Common myeloid progenitor, CD34-positive (primary cell): Measurements from ENCODE around the gene NEDD4L.

Experiments used
- CTCF ChIA-PET: fragments of 350-600 bp; sonication (Branson Sonifier 250); formaldehyde crosslinking; loops from one replicate; lab custom pipeline; 2021; ENCODE audit warnings: antibody characterized with exemption; lab: Charles Lee
- POLR2A ChIA-PET: fragments of 350-600 bp; sonication (Branson Sonifier 250); formaldehyde crosslinking; loops from one replicate; lab custom pipeline; 2021; ENCODE audit warnings: antibody characterized with exemption; lab: Charles Lee
- DNase-seq, 3 donors: peaks; one replicate each; pipeline versions ENCODE4 v3.0.0 to v3.0.0-alpha.2; 2013
- H3K27ac ChIP-seq, 2 experiments: 1 replicate in 1 of 2; 2 replicates in 1 of 2; pipeline ENCODE4 v1.7.0; 2013; ENCODE audit warnings: inconsistent platforms in 2 of 2, low read length in 2 of 2, mild to moderate bottlenecking in 2 of 2, low read depth in 1 of 2, moderate library complexity in 1 of 2; ENCODE audit not compliant: severe bottlenecking in 2 of 2, insufficient read depth in 1 of 2, poor library complexity in 1 of 2
- H3K27me3 ChIP-seq, 5 experiments: replicated peaks in 2 of 5; 1 replicate in 3 of 5; 2 replicates in 2 of 5; pipeline versions ENCODE4 v1.6.1 to v1.7.0; 2013; ENCODE audit warnings: low read length in 4 of 5, mild to moderate bottlenecking in 2 of 5, moderate library complexity in 2 of 5, inconsistent platforms in 1 of 5; ENCODE audit not compliant: insufficient read depth in 5 of 5, control insufficient read depth in 4 of 5
- H3K36me3 ChIP-seq, 4 experiments: 1 replicate in 2 of 4; 2 replicates in 2 of 4; pipeline versions ENCODE4 v1.6.1 to v1.7.0; 2013; ENCODE audit warnings: low read length in 3 of 4, control low read depth in 1 of 4, mild to moderate bottlenecking in 1 of 4; ENCODE audit not compliant: control insufficient read depth in 4 of 4, insufficient read depth in 4 of 4
- H3K4me1 ChIP-seq, 4 experiments: 1 replicate in 3 of 4; 2 replicates in 1 of 4; pipeline versions ENCODE4 v1.6.1 to v1.7.1; 2013; ENCODE audit warnings: low read length in 3 of 4, mild to moderate bottlenecking in 3 of 4, control low read depth in 1 of 4, inconsistent platforms in 1 of 4, moderate library complexity in 1 of 4; ENCODE audit not compliant: control insufficient read depth in 4 of 4, insufficient read depth in 4 of 4; ENCODE audit errors: control extremely low read depth in 1 of 4
- H3K4me3 ChIP-seq, 7 experiments: 1 replicate in 4 of 7; 2 replicates in 3 of 7; pipeline versions ENCODE4 v1.5.1 to v1.7.0; 2013; ENCODE audit warnings: mild to moderate bottlenecking in 7 of 7, low read length in 6 of 7, moderate library complexity in 6 of 7, inconsistent platforms in 2 of 7, low read depth in 2 of 7, control low read depth in 1 of 7; ENCODE audit not compliant: insufficient read depth in 4 of 7, control insufficient read depth in 1 of 7; ENCODE audit errors: extremely low read depth in 1 of 7
- H3K9me3 ChIP-seq, 5 experiments: 1 replicate in 4 of 5; 2 replicates in 1 of 5; pipeline versions ENCODE4 v1.6.1 to v1.7.1; 2013; ENCODE audit warnings: low read length in 4 of 5, mild to moderate bottlenecking in 2 of 5, inconsistent platforms in 1 of 5, low read depth in 1 of 5, moderate library complexity in 1 of 5; ENCODE audit not compliant: control insufficient read depth in 4 of 5, insufficient read depth in 2 of 5; ENCODE audit errors: control extremely low read depth in 1 of 5
- WGBS: methylation state at CpG from one replicate; pipeline ENCODE4 v1.1.5; 2013; ENCODE audit not compliant: insufficient coverage; 5-methylcytosine and 5-hydroxymethylcytosine counted together

NEDD4L gene

DNA sequence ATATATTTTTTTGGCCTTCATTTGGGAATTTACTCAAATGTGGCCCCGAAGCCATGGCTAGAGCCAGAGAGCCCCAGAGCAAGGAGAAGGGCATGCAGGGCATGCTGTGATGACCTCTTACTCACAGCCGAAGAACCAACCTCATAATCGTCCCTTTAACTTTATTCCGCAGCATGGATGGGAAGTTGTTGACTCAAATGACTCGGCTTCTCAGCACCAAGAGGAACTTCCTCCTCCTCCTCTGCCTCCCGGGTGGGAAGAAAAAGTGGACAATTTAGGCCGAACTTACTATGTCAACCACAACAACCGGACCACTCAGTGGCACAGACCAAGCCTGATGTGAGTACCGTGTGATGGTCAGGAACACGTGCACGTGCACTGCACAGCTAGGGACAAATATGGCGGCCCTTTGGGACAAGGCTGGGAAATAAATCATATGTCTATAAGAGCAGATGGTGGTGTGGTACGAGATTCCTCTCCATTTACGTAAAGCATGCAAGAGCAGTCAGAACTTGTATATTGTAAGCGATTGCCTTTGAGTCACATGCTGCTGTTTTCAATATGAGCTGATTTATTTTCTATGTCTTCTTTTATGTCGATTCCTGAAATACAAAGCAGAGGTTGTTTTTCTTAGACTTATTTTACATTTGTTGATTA, 280.9 kb downstream of the NEDD4L start:
- POLR2A ChIA-PET: no interaction called here
- CTCF ChIA-PET: interaction anchor here (1.1 to 1.4 kb wide), 2 partner anchors 18 to 30 kb away, joined by 3 read pairs; no protein-coding TSS in a partner anchor
- H3K27me3 ChIP-seq: no peaks in the 10 kb centered on the region
- H3K36me3 ChIP-seq: no peaks in the 10 kb centered on the region
- H3K9me3 ChIP-seq: no peaks in the 10 kb centered on the region
- no peak for DNase-seq
- WGBS: 93% methylated on average over 14 of the region's 16 CpGs
- no peaks in the 10 kb centered on the region for H3K4me1 ChIP-seq
- H3K4me3 ChIP-seq: no peak overlapping the region
- no peak overlapping the region for H3K27ac ChIP-seq

DNA sequence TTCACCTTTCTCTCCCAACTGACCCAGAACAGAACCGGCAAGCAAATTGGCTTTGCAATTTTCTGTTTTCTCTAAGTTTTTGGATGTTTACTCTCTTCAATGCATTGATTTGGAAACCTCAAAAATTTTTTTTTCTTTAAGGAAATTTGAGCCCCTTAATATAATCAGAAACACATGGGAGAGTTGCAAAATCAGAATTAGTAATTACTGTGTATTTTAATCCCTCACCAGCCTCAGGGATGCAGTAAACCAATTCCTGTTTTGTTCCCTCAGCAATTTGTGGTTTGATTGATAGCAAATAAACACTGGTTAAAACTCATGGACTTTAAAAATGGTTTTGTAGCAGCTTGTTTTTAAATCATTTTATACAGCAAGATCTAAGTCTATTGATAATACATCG, 281.5 kb downstream of the NEDD4L start:
- no peak for DNase-seq
- H3K27ac ChIP-seq: no peak overlapping the region
- H3K36me3 ChIP-seq: no peaks in the 10 kb centered on the region
- no CpG with 5 or more reads among the region's 2 CpGs for WGBS
- no peaks in the 10 kb centered on the region for H3K9me3 ChIP-seq
- ChIA-PET CTCF (interaction anchor here (1.1 to 1.4 kb wide), 2 partner anchors 19 to 30 kb away, joined by 3 read pairs; no protein-coding TSS in a partner anchor), POLR2A (no interaction called here)
- no peaks in the 10 kb centered on the region for H3K4me1 ChIP-seq
- H3K4me3 ChIP-seq: no peak overlapping the region
- no peaks in the 10 kb centered on the region for H3K27me3 ChIP-seq

DNA sequence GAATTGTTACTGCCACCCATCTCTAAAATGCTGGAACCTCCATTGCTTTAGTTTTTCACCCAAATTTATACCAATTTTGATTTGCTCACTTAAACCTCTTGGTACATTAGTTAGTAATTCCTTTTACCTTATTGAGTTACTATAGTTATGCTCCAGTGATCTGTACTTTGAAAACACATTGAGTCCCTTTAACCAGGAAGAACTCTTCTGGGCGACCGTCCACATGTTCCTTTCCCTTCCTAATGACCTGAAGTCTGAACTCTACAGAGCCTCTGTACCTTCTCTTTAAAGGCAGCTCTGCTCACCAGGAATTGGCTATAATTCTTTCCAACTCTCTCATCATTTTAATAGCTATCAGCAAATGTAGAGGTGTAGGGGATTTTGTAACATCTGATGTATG, 290.0 kb downstream of the NEDD4L start:
- POLR2A ChIA-PET: no interaction called here
- Histone ChIP-seq H3K4me3 (no peak overlapping the region), H3K9me3 (no peaks in the 10 kb centered on the region), H3K4me1 (no peaks in the 10 kb centered on the region), H3K27me3 (no peaks in the 10 kb centered on the region), H3K36me3 (no peaks in the 10 kb centered on the region), H3K27ac (no peak overlapping the region)
- DNase-seq: no peak
- CTCF ChIA-PET: no interaction called here
- WGBS: 94% methylated on average over 2 of the region's 2 CpGs

DNA sequence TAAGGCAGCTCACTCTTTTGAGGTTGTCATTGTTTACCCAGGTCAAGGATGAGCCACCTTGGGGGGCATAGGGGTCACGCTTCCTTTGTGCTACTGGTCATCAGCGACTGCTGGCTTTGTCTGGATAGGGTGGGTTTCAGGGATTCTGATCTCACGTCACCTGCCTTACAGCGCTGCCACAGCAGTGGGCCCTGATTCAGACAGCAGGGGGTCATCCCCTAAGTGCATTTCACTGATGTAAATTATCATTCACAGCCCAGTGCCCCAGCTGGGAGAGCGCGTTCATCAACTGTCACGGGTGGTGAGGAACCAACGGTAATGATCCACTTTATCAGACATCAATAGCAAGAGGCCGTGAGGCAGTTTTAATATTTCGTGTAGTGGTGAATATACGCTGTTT, 291.2 kb downstream of the NEDD4L start:
- H3K27me3 ChIP-seq: no peaks in the 10 kb centered on the region
- no peak overlapping the region for H3K4me3 ChIP-seq
- ChIA-PET CTCF (no interaction called here), POLR2A (interaction anchor here (0.6 kb wide), 1 partner anchor 20 kb away, joined by 3 read pairs; no protein-coding TSS in a partner anchor)
- no peaks in the 10 kb centered on the region for H3K4me1 ChIP-seq
- WGBS: 97% methylated on average over 7 of the region's 11 CpGs
- no peaks in the 10 kb centered on the region for H3K36me3 ChIP-seq
- H3K9me3 ChIP-seq: no peaks in the 10 kb centered on the region
- DNase-seq: no peak
- H3K27ac ChIP-seq: no peak overlapping the region

DNA sequence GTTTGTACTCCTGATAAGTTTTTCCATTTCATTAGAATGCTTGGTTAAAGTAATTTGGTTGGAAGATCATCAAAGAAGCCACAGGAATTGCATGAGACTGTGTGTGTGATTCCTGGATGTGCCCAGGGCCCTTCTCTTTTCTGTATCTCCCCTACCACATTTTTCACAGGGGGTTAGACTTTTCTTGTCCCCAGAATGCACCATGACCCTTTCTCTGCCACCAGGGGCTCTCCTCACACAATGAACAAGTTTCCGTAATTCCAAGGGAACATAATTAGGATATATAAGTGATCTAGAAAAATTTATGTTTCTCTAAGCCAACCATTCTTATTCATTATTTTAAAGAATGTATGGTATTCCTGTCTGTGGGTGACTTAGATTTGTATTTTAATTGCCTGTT, 291.8 kb downstream of the NEDD4L start:
- no peaks in the 10 kb centered on the region for H3K9me3 ChIP-seq
- H3K36me3 ChIP-seq: no peaks in the 10 kb centered on the region
- no CpG with 5 or more reads among the region's 1 CpG for WGBS
- POLR2A ChIA-PET: interaction anchor here (0.6 kb wide), 1 partner anchor 20 kb away, joined by 3 read pairs; no protein-coding TSS in a partner anchor
- CTCF ChIA-PET: no interaction called here
- no peak overlapping the region for H3K4me3 ChIP-seq
- H3K4me1 ChIP-seq: no peaks in the 10 kb centered on the region
- H3K27ac ChIP-seq: no peak overlapping the region
- DNase-seq: no peak
- no peaks in the 10 kb centered on the region for H3K27me3 ChIP-seq

DNA sequence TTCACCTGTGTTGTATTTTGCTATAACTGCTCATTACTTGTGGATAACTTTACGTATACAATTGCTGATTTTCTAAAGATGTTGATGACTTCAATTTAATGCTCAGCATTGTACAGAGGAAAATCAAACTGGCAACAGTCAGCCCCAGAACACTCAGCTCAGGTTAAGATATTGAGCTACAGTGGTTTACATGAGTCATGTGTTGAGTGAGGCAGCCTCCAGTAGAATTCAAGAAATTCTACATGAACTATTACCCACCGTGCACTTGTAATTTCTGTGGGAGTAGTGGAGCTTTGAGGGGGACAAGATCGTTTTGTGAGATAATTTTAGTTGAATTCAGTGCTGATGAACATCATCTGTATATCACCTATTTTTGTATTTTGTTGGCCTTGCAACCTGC, 292.6 kb downstream of the NEDD4L start:
- no peak overlapping the region for H3K27ac ChIP-seq
- no peak overlapping the region for H3K4me3 ChIP-seq
- WGBS: no CpG with 5 or more reads among the region's 3 CpGs
- no peaks in the 10 kb centered on the region for H3K36me3 ChIP-seq
- no peak for DNase-seq
- no peaks in the 10 kb centered on the region for H3K9me3 ChIP-seq
- H3K4me1 ChIP-seq: no peaks in the 10 kb centered on the region
- ChIA-PET POLR2A (no interaction called here), CTCF (no interaction called here)
- no peaks in the 10 kb centered on the region for H3K27me3 ChIP-seq

DNA sequence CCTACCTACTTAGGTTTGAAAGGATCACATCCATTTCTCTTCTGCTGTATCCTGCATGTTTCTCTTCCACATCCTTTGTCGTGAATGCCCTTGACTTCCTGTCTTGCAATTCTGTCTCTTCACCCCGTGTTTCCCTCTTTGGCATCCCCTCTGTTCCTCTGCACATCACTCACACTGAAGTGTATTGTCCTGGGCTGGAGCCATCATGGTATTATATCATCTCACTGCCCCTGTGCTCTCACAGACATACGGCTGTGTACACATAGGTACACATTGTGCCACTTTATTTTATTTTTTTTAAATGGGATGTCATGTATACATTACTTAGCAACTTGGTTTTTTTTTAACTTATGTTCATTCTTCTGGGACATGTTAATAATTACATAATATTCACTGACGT, 293.3 kb downstream of the NEDD4L start:
- H3K9me3 ChIP-seq: no peaks in the 10 kb centered on the region
- H3K27ac ChIP-seq: no peak overlapping the region
- ChIA-PET CTCF (no interaction called here), POLR2A (no interaction called here)
- H3K27me3 ChIP-seq: no peaks in the 10 kb centered on the region
- WGBS: 94% methylated on average over 2 of the region's 4 CpGs
- H3K4me1 ChIP-seq: no peaks in the 10 kb centered on the region
- no peak overlapping the region for H3K4me3 ChIP-seq
- DNase-seq: no peak
- H3K36me3 ChIP-seq: peaks cover 0 to 3% (median 0%) of the 10 kb centered on the region in 4 experiments
